ENCODE data around the gene OCIAD2.

Gene OCIAD2, protein sequence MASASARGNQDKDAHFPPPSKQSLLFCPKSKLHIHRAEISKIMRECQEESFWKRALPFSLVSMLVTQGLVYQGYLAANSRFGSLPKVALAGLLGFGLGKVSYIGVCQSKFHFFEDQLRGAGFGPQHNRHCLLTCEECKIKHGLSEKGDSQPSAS

DNA sequence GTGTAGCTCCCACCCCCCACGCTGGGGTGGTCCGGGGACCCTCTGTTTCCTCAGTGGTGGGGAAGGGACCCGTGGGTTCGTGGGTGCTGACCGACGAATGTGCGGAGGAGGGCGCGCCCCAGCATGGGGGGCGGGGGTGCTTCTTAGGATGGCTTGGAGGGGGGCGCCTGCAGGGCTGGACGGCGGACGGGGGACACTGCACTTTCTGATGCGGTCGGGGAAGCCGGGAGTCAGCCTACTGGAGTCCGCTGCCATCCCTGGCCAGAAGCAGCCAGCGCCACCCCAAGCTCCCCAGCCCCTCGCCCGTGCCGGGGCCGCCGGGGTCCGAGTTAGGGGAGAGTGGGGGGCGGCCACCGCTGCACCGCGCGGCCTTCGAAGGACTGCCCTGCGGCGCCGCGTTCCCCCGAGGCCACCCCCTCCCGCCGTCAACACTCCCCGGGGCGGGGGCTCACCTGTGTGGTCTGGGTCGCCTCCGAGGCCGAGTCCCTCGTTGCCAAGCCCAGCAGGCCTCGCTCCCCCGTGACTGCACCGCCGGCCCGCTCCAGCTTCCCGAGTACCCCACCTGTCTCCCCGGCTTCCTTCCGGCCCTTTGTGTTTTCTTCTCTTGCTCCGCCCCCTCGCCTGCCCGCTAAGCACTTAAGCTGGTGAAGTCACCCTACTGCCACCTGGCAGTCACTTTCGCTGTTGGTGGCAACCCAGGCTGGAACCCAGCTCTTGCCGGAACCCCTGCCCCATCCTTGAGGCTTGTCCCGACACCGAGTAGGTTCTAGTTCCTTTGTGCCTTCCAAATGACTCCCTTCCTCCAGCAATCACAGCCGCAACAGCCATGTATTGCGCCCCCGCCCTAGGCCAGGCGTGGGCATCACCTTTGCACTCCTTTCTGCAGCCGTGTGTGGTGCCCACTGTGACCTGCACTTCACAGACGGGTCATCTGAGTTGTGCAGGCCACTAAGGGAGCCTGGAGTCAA lies at the start of gene OCIAD2:
Gene OCIAD2, minus strand, starts transcription at position 569 of the 968 bp plus-strand sequence. CDS start 2,225 bp downstream, outside the sequence.
- Histone ChIP-seq H2AFZ (ENCODE audit: low read depth) (peak within 1 kb of the TSS; percentile 70), H4K20me1 (ENCODE audit: insufficient read depth) (no peaks in the 10 kb centered on the region), H3K79me2 (ENCODE audit: insufficient read depth, low read depth) (no peaks in the 10 kb centered on the region), H3K4me1 (ENCODE audit: low read depth, poor library complexity, severe bottlenecking) (peaks cover 36% of the 10 kb centered on the region), H3K4me2 (peak within 1 kb of the TSS; percentile 96), H3K27me3 (ENCODE audit: insufficient read depth, low read depth) (no peaks in the 10 kb centered on the region), H3K9ac (peak within 1 kb of the TSS; percentile 87), H3K36me3 (ENCODE audit: insufficient read depth) (no peaks in the 10 kb centered on the region), H3K27ac (peak within 1 kb of the TSS; percentile 21; the same call in 1 of the 2 replicates), H3K4me3 (IDR thresholded peaks at IDR 0.05; ENCODE audit: insufficient read depth, low read depth, low read length) (no peak within 1 kb of the TSS)
- TF ChIP-seq, protein P1, sequence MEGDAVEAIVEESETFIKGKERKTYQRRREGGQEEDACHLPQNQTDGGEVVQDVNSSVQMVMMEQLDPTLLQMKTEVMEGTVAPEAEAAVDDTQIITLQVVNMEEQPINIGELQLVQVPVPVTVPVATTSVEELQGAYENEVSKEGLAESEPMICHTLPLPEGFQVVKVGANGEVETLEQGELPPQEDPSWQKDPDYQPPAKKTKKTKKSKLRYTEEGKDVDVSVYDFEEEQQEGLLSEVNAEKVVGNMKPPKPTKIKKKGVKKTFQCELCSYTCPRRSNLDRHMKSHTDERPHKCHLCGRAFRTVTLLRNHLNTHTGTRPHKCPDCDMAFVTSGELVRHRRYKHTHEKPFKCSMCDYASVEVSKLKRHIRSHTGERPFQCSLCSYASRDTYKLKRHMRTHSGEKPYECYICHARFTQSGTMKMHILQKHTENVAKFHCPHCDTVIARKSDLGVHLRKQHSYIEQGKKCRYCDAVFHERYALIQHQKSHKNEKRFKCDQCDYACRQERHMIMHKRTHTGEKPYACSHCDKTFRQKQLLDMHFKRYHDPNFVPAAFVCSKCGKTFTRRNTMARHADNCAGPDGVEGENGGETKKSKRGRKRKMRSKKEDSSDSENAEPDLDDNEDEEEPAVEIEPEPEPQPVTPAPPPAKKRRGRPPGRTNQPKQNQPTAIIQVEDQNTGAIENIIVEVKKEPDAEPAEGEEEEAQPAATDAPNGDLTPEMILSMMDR (conservative IDR thresholded peaks at IDR 0.05; ENCODE audit: low read depth, low read length): peak; percentile 40

DNA sequence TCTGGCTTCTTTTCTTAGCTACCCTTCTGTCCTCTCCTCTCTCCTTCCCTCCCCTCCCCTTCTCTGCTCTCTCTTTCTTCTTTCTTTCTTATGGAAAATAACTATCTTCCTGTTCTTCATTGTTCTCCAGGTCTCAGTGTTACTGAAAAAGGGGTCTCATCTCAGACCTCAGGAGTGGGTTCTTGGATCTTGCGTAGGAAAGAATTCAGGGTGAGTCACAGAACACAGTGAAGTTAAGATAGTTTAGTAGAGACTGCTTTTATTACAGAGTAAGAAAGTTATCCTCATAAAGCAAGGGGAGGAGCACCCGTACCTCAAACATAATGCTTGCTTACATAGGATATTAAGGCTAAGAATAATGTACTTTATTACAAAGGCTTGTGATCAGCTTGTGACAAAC lies 47.7 kb upstream of the OCIAD2 start:
- H3K79me2 ChIP-seq (ENCODE audit: insufficient read depth, low read depth): no peaks in the 10 kb centered on the region
- no peak overlapping the region for H3K27ac ChIP-seq
- H2AFZ ChIP-seq (ENCODE audit: low read depth): no peak overlapping the region
- H4K20me1 ChIP-seq (ENCODE audit: insufficient read depth): no peaks in the 10 kb centered on the region
- no peaks in the 10 kb centered on the region for H3K36me3 ChIP-seq (ENCODE audit: insufficient read depth)
- no peaks in the 10 kb centered on the region for H3K27me3 ChIP-seq (ENCODE audit: insufficient read depth, low read depth)
- no peak overlapping the region for H3K9ac ChIP-seq
- H3K4me2 ChIP-seq: no peak overlapping the region
- TF ChIP-seq, protein P1 (conservative IDR thresholded peaks at IDR 0.05; ENCODE audit: low read depth, low read length): no peak
- H3K4me1 ChIP-seq (ENCODE audit: low read depth, poor library complexity, severe bottlenecking): no peaks in the 10 kb centered on the region
- no peak overlapping the region for H3K4me3 ChIP-seq (IDR thresholded peaks at IDR 0.05; ENCODE audit: insufficient read depth, low read depth, low read length)

DNA sequence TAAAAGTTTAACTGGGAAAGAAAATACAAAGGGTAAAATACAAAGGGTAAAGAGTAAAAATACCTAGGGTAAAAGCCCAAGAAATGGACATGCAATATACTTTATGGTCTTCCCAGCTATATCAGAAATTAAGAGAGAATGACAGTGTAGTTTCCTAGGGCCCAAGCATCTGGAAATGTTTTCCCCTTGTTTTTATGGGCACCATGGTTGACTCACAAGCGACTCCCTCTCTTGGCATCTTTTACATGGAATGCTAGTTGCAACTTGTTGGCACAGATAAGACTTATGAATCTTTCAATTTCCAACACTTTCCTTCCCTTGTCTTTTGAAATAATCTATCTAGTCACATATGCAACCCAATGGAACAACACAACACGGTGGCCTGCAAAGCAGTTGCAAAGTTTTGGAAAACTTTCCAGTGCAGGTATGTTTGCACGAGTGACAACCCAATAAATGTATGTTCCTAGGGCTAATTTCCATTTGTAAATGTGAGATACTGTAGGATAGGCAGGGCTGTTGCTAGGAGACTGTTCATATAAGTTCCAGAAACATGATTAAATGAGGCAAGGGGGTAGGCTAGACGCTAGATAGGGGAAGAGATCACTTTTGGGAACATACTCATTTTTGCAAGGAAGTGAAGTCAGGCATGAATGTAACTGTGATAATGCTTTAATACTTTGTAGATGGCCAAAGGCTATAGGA lies 43.1 kb upstream of the OCIAD2 start:
- Histone ChIP-seq H4K20me1 (ENCODE audit: insufficient read depth) (no peaks in the 10 kb centered on the region), H3K36me3 (ENCODE audit: insufficient read depth) (no peaks in the 10 kb centered on the region), H3K4me2 (no peak overlapping the region), H3K27ac (no peak overlapping the region), H3K79me2 (ENCODE audit: insufficient read depth, low read depth) (no peaks in the 10 kb centered on the region), H2AFZ (ENCODE audit: low read depth) (no peak overlapping the region), H3K27me3 (ENCODE audit: insufficient read depth, low read depth) (no peaks in the 10 kb centered on the region), H3K4me1 (ENCODE audit: low read depth, poor library complexity, severe bottlenecking) (peaks cover 6% of the 10 kb centered on the region), H3K9ac (no peak overlapping the region), H3K4me3 (IDR thresholded peaks at IDR 0.05; ENCODE audit: insufficient read depth, low read depth, low read length) (no peak overlapping the region)
- TF ChIP-seq, protein P1 (conservative IDR thresholded peaks at IDR 0.05; ENCODE audit: low read depth, low read length): no peak

DNA sequence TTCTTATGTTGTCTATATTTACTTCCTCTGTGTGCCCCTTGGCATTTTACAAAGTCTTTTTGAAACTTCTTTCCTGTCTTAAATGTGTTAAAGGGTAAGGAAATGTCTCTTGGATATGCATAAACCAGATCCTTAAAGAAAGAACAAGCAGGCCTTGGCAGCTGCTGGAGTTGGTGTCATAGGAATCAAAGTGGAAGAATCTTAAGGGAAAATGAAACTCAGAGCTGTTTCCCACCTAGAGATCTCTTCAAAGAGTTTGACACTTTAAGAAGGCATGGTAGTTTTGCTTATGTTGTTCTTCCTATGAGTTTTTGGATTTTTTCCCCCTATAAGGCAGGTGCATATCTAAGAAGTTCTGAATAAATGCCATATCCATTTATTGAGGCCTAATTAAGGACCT lies 42.5 kb upstream of the OCIAD2 start:
- no peak overlapping the region for H3K27ac ChIP-seq
- no peaks in the 10 kb centered on the region for H3K36me3 ChIP-seq (ENCODE audit: insufficient read depth)
- H3K27me3 ChIP-seq (ENCODE audit: insufficient read depth, low read depth): no peaks in the 10 kb centered on the region
- no peak overlapping the region for H2AFZ ChIP-seq (ENCODE audit: low read depth)
- peaks cover 6% of the 10 kb centered on the region for H3K4me1 ChIP-seq (ENCODE audit: low read depth, poor library complexity, severe bottlenecking)
- no peak overlapping the region for H3K4me2 ChIP-seq
- H4K20me1 ChIP-seq (ENCODE audit: insufficient read depth): no peaks in the 10 kb centered on the region
- H3K9ac ChIP-seq: no peak overlapping the region
- no peak overlapping the region for H3K4me3 ChIP-seq (IDR thresholded peaks at IDR 0.05; ENCODE audit: insufficient read depth, low read depth, low read length)
- no peaks in the 10 kb centered on the region for H3K79me2 ChIP-seq (ENCODE audit: insufficient read depth, low read depth)
- TF ChIP-seq, protein P1 (conservative IDR thresholded peaks at IDR 0.05; ENCODE audit: low read depth, low read length): no peak

All from KMS-11 (cell line).